Thyroid gland (tissue), 4 donors: ENCODE measurements around the gene FNBP1.

Source experiments
- POLR2A ChIP-seq, 2 donors: fragments of 450-650 bp; IDR thresholded peaks; one replicate each; pipeline ENCODE4 v1.6.1; 2017; ENCODE audit warnings: antibody characterized with exemption in 2 of 2, mild to moderate bottlenecking in 2 of 2, moderate library complexity in 1 of 2
- TF ChIP-seq, protein P1 (sequence below), 6 experiments: fragments of 200-600 bp in 3 of 6; fragments of 450-650 bp in 3 of 6; sonication (generic) in 3 of 6; IDR thresholded peaks; one replicate each; pipeline ENCODE4 v1.5.1; 2016 to 2019; ENCODE audit warnings: antibody characterized with exemption in 6 of 6, mild to moderate bottlenecking in 2 of 6, inconsistent platforms in 1 of 6, moderate library complexity in 1 of 6

DNA sequence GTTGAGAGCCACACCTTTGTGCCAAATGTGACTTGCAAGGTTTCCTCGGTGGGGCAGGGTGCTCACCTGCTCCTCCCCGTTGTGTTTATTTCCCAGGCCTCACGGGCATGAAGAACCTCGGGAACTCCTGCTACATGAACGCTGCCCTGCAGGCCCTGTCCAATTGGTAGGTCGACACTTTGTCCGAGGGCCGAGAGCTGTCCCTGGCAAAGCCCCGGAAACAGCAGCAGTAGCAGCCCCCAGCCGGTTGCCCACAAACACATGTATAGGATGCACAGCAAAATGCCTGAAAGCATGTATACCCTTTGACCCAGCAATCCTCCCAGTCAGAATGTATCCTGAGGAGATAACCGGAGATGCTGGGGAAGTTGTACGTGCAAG, 181.6 kb downstream of the FNBP1 start:
- no peak for TF ChIP-seq POLR2A (IDR thresholded peaks at IDR 0.05)
- TF ChIP-seq, protein P1, sequence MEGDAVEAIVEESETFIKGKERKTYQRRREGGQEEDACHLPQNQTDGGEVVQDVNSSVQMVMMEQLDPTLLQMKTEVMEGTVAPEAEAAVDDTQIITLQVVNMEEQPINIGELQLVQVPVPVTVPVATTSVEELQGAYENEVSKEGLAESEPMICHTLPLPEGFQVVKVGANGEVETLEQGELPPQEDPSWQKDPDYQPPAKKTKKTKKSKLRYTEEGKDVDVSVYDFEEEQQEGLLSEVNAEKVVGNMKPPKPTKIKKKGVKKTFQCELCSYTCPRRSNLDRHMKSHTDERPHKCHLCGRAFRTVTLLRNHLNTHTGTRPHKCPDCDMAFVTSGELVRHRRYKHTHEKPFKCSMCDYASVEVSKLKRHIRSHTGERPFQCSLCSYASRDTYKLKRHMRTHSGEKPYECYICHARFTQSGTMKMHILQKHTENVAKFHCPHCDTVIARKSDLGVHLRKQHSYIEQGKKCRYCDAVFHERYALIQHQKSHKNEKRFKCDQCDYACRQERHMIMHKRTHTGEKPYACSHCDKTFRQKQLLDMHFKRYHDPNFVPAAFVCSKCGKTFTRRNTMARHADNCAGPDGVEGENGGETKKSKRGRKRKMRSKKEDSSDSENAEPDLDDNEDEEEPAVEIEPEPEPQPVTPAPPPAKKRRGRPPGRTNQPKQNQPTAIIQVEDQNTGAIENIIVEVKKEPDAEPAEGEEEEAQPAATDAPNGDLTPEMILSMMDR (IDR thresholded peaks at IDR 0.05): no peak
